ENCODE measurements around the gene PTCH1. TPM values are rescaled to one million over a fixed set of nuclear protein-coding genes. Genes with fewer than 3 reads are reported as not detected.

Gene PTCH1
- polyA plus RNA-seq, 1 donor: 25.3 TPM

DNA sequence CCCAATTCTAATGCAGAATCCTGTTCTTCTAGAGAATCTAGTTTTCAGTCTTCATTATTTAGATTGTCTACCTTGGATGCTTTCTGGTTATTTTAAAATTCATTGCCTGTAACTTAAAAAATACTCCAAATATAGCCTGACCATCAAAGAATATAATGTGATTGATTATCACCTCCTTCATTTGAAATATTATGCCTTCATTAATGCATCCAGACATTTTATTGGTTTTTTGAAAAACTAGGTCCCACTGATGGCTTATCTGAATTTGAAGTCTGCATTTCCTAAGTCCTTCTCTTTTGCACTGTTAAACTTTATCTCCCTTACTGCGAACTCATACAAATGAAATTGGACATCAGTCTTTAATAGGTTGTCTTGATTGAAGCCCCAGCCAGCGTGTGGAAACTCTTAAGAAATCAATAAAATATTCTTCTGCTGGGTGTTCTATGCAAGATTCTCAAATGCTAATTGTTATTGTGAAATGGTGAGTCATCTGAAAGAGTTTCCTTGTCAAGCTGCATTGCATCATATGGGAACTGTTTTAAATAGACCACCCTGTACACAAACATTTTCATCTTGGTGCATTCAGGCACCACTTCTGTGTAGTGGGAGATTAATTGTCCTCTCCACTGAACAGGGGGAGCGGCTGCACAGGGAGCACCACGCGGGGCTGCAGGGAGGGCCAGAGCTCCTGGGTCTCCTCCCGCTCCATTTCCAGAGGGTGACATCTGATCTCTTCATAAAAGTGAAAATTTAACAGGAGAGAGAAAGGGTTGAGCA, 106.9 kb downstream of the PTCH1 start:
- WGBS (ENCODE audit: insufficient coverage, low lambda C conversion rate): 81% methylated on average over 3 of the region's 6 CpGs
- H3K27me3 ChIP-seq (ENCODE audit: control insufficient read depth, insufficient read depth, low read length): no peaks in the 10 kb centered on the region
- no peaks in the 10 kb centered on the region for H3K9me3 ChIP-seq (ENCODE audit: control insufficient read depth, low read depth, low read length)
- no peaks in the 10 kb centered on the region for H3K36me3 ChIP-seq (ENCODE audit: control insufficient read depth, insufficient read depth, low read length)
- H3K4me1 ChIP-seq (ENCODE audit: control insufficient read depth, insufficient read depth, low read length): no peaks in the 10 kb centered on the region
- no peak overlapping the region for H3K4me3 ChIP-seq (ENCODE audit: low read length)
- no peak overlapping the region for H3K27ac ChIP-seq (ENCODE audit: low read length)
- peak in 1 of 2 donors; percentile 17 for DNase-seq

DNA sequence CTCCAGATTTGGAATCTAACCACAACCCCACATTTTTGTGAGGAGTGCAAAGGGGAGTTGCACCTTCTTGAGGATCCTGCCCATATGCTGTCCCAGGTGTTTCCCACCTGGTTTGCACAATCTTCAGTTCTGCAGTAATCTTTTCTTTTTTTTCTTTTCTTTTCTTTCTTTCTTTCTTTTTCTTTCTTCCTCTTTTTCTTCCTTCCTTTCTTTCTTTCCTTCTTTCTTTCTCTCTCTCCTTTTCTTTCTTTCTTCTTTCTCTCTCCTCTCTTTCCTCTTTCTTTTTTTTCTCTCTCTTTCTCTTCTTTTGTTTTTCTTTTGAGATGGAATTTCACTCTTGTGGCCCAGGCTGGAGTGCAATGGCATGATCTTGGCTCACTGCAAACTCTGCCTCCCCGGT, 109.2 kb downstream of the PTCH1 start:
- Histone ChIP-seq H3K36me3 (ENCODE audit: control insufficient read depth, insufficient read depth, low read length) (no peaks in the 10 kb centered on the region), H3K4me1 (ENCODE audit: control insufficient read depth, insufficient read depth, low read length) (no peaks in the 10 kb centered on the region), H3K27ac (ENCODE audit: low read length) (no peak overlapping the region), H3K27me3 (ENCODE audit: control insufficient read depth, insufficient read depth, low read length) (no peaks in the 10 kb centered on the region), H3K4me3 (ENCODE audit: low read length) (no peak overlapping the region), H3K9me3 (ENCODE audit: control insufficient read depth, low read depth, low read length) (no peaks in the 10 kb centered on the region)
- no CpG with 5 or more reads among the region's 1 CpG for whole genome bisulfite sequencing (ENCODE audit: insufficient coverage, low lambda C conversion rate)
- DNase-seq: no peak

DNA sequence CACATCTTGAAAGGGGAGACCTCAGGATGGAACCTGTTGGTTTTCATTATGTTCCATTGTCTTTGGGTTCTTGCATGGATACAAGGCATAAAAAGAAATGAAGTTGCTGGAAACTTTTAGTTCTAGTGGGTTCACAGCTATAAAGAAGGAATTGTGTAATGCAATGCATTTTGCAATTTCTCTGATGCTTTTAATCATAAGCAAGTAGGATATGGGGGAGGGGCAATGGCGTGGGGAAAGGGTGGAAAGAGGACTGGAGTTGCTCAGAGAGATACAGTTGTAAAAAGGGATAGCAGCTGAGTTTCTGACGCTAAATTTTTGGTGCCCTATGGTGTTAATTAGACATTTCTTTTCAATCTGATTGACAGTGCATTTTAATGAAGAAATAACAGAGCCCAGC, 110.7 kb downstream of the PTCH1 start:
- WGBS (ENCODE audit: insufficient coverage, low lambda C conversion rate): 90% methylated on average over 2 of the region's 2 CpGs
- Histone ChIP-seq H3K27ac (ENCODE audit: low read length) (no peak overlapping the region), H3K4me1 (ENCODE audit: control insufficient read depth, insufficient read depth, low read length) (no peaks in the 10 kb centered on the region), H3K4me3 (ENCODE audit: low read length) (no peak overlapping the region), H3K36me3 (ENCODE audit: control insufficient read depth, insufficient read depth, low read length) (no peaks in the 10 kb centered on the region), H3K9me3 (ENCODE audit: control insufficient read depth, low read depth, low read length) (no peaks in the 10 kb centered on the region), H3K27me3 (ENCODE audit: control insufficient read depth, insufficient read depth, low read length) (no peaks in the 10 kb centered on the region)
- no peak for DNase-seq

DNA sequence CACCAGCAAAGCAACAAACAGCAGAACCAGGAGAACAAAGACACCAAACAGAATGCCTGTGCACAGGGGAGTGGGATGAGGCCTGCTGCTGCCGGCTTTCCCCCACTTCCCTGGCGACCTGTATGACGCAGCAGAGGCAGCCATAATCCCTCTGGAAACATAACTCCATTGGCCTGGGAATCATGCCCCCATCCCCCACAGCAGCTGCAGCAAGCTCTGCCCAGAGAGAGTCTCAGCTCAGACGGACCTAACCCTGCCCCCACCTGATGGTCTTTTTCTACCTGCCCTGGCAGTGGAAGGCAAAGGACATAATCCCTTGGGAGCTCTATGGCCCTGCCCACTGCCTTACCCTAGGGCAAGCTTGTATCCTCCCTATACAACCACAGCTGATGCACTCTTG, 117.5 kb downstream of the PTCH1 start:
- WGBS (ENCODE audit: insufficient coverage, low lambda C conversion rate): no CpG with 5 or more reads among the region's 4 CpGs
- Histone ChIP-seq H3K36me3 (ENCODE audit: control insufficient read depth, insufficient read depth, low read length) (no peaks in the 10 kb centered on the region), H3K27ac (ENCODE audit: low read length) (no peak overlapping the region), H3K4me1 (ENCODE audit: control insufficient read depth, insufficient read depth, low read length) (no peaks in the 10 kb centered on the region), H3K4me3 (ENCODE audit: low read length) (no peak overlapping the region), H3K9me3 (ENCODE audit: control insufficient read depth, low read depth, low read length) (no peaks in the 10 kb centered on the region), H3K27me3 (ENCODE audit: control insufficient read depth, insufficient read depth, low read length) (no peaks in the 10 kb centered on the region)
- DNase-seq: no peak

Other genes with a start within 250 kb of the PTCH1 start
- 19.9 TPM for gene FANCC, start 199.3 kb downstream of the PTCH1 start, polyA plus RNA-seq

All from large intestine (tissue), 3 donors.